ENCODE results near the gene GOLGA6A.
"Not testable (repeated sequence)": the region's sequence is repeated elsewhere in the genome, so short reads cannot be mapped to it uniquely, and the experiment has no call there.

Gene GOLGA6A

DNA sequence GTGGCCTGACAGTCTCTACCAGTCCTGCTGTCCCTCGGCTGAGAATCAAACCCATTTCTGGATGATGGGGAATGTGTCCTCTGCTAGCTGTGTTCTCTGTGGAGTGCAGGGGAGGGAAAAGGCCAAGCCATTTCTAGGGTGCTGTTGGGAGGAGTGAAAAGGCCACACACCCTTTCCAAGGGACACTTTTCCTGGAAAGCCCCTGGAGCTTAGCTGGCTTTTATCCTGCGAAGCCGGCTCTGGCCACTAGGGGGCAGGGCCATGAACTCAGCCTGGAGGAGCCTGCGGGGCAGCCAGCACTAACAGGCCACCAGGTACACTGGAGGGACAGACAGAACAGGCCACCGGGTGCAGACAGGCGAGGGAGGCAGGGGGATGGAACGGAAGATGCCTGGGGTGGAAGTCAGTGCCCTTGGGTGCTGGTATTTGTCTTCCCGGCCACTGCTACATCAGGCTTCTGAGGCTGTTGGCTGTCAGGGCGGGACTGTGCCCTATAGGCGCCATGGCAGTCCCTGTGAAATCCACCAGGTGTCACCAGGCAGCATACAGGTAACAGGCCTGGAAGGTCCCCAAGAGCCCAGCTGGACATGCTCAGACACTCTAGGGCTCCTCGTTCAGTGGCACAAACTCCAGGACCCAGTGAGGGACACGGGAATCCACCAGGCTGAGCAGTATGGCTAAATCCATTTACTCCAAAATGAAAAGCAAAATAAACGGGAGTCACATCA is 16.5 kb downstream of the GOLGA6A start:
- H3K4me3 ChIP-seq; H3K4me1 ChIP-seq; H3K27ac ChIP-seq; H3K4me2 ChIP-seq; H3K36me3 ChIP-seq; H3K27me3 ChIP-seq; H4K20me1 ChIP-seq; H3K9me3 ChIP-seq (replicated peaks in 1 of 11); H3K9ac ChIP-seq: not testable (repeated sequence)

DNA sequence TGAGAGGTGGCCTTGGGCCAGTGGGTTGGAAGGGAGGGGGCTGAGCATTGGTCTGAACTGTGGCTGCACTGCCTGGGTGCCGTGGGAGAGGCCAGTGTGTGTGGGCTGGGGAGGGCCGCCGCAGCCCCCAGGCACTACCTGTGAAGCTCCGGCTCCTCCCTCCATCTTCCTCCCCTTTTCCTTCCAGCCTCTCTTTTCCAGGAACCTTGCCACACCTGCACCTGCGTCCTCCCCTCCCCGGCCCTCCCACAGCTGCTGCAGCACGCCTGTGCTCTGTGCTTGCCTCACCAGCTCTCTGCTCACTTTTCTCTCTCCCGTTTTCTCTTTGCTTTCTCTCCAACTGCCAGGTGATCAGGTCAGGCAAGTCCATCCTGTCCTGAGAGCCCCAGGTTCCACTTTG is 17.5 kb downstream of the GOLGA6A start:
- H3K36me3 ChIP-seq; H4K20me1 ChIP-seq; H3K4me3 ChIP-seq; H3K27me3 ChIP-seq; H3K27ac ChIP-seq; H3K9me3 ChIP-seq (replicated peaks in 1 of 11); H3K9ac ChIP-seq; H3K4me2 ChIP-seq; H3K4me1 ChIP-seq: not testable (repeated sequence)

- H4K20me1 ChIP-seq; H3K4me1 ChIP-seq; H3K4me2 ChIP-seq; H3K4me3 ChIP-seq; H3K36me3 ChIP-seq; H3K9me3 ChIP-seq (replicated peaks in 1 of 11); H3K27ac ChIP-seq; H3K9ac ChIP-seq; H3K27me3 ChIP-seq: not testable (repeated sequence)
Observed at GRCh38 chr15:74064183-74064582, 18.2 kb downstream of the GOLGA6A start.

GRCh38 chr15:74063425-74064146 is 18.8 kb downstream of the GOLGA6A start:
- H3K4me3 ChIP-seq; H3K27ac ChIP-seq; H3K27me3 ChIP-seq; H3K36me3 ChIP-seq; H4K20me1 ChIP-seq; H3K4me1 ChIP-seq; H3K9me3 ChIP-seq (replicated peaks in 1 of 11); H3K4me2 ChIP-seq; H3K9ac ChIP-seq: not testable (repeated sequence)

DNA sequence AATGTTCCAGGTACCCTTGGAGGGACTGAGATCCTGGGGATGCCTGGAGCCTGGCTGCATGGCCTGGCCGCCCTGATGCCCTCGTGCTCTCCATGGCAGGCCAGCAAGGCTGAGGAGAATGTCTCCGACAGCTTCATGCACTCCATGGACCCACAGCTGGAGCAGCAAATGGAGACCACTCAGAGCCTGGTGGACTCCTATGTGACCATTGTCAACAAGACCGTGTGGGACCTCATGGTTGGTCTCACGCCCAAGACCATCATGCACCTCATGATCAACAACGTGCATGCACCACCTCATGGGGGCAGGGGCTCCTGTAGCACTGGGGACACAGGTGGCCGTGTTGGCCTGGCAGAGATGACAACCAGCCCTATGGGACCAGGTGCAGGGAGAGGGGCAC is 19.7 kb downstream of the GOLGA6A start:
- no peak overlapping the region for H3K9ac ChIP-seq
- no peak overlapping the region for H3K4me3 ChIP-seq
- peaks cover 0 to 6% (median 0%) of the 10 kb centered on the region in 11 experiments; a peak in 2 of 22 replicates for H3K9me3 ChIP-seq (replicated peaks in 1 of 11)
- H3K36me3 ChIP-seq = no peaks in the 10 kb centered on the region
- H4K20me1 ChIP-seq = no peaks in the 10 kb centered on the region
- no peak for TF ChIP-seq Cebpa-rat (IDR thresholded peaks at IDR 0.05)
- peaks cover 0 to 9% (median 5%) of the 10 kb centered on the region in 10 experiments; a peak in 9 of 20 replicates for H3K4me1 ChIP-seq
- no peaks in the 10 kb centered on the region for H3K27me3 ChIP-seq
- no peak overlapping the region for H3K27ac ChIP-seq
- no peak overlapping the region for H3K4me2 ChIP-seq

- no peaks in the 10 kb centered on the region for H3K36me3 ChIP-seq
- H3K9ac ChIP-seq = no peak overlapping the region
- no peak overlapping the region for H3K4me3 ChIP-seq
- peaks cover 0 to 9% (median 5%) of the 10 kb centered on the region in 10 experiments; a peak in 9 of 20 replicates for H3K4me1 ChIP-seq
- no peak overlapping the region for H3K27ac ChIP-seq
- no peak overlapping the region for H3K4me2 ChIP-seq
- no peak for TF ChIP-seq Cebpa-rat (IDR thresholded peaks at IDR 0.05)
- no peaks in the 10 kb centered on the region for H4K20me1 ChIP-seq
- H3K27me3 ChIP-seq = no peaks in the 10 kb centered on the region
- peaks cover 0 to 6% (median 0%) of the 10 kb centered on the region in 11 experiments; a peak in 2 of 22 replicates for H3K9me3 ChIP-seq (replicated peaks in 1 of 11)
Observed at GRCh38 chr15:74062236-74062635, 20.1 kb downstream of the GOLGA6A start.

DNA sequence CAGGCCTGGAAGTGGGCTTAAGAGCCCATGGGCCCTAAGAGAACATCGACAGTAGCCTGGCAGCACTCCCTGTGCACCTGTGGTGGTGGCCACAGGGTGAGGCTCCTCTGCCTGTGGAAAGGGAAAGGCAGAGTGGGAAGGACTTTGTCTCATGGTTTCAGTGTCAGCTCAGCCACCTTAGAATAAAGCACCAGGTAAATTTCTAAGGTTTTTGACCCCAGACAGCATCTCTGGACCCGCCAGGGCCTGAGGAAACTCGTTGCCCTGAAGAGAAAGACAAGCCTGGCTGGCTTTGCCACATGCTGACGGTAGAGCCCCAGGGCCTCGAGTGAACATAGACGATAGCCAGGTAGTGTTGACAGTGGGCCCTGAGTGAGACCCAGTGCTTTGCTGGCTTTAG is 22.1 kb downstream of the GOLGA6A start:
- no peak overlapping the region for H3K4me2 ChIP-seq
- no peak overlapping the region for H3K27ac ChIP-seq
- TF ChIP-seq Cebpa-rat (IDR thresholded peaks at IDR 0.05) = no peak
- H3K4me3 ChIP-seq = no peak overlapping the region
- peaks cover 0 to 9% (median 5%) of the 10 kb centered on the region in 10 experiments; a peak in 9 of 20 replicates for H3K4me1 ChIP-seq
- H4K20me1 ChIP-seq = no peaks in the 10 kb centered on the region
- H3K9me3 ChIP-seq (replicated peaks in 1 of 11) = peaks cover 0 to 6% (median 0%) of the 10 kb centered on the region in 11 experiments; a peak in 2 of 22 replicates
- H3K27me3 ChIP-seq = no peaks in the 10 kb centered on the region
- no peaks in the 10 kb centered on the region for H3K36me3 ChIP-seq
- no peak overlapping the region for H3K9ac ChIP-seq

DNA sequence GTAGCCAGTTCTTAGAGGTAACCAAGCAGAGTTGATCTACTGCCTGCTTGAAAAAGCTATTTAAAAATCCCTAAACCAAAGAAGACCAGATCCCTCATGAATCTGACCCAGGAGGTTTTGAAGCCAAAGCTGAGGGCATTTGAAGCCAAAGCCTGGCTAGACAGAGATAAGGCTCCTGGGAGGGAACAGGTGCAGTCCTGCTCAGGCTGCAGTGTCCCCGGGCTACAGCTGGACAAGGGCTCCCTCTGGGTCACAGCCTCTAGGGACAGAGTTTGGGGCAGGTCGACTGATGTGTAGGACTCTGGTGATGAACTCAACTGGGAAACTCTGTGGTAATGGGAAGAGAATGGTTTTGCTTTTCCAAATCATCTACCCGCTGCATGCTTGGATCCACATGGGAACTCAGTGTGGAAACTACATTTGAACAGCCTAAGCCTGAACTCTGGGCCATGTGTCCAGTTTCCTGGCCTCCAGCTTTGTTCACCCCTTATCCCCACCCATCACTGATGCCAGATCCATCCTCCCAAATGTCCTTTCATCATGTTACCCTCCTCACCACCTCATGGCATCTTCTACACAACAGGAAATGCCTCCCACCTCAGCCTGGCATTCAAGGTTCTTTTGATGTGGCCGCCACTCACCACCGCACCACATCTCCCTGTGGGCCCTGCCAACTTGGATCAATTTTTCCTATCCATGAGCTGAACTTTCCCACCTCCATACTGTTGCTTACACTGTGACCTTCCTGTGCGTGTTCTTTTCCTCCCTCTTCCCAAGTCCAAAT is 23.1 kb downstream of the GOLGA6A start:
- not testable (repeated sequence) for H3K36me3 ChIP-seq; H3K27ac ChIP-seq; H3K4me1 ChIP-seq; H3K4me3 ChIP-seq; H4K20me1 ChIP-seq; H3K9me3 ChIP-seq (replicated peaks in 1 of 11); H3K27me3 ChIP-seq; H3K9ac ChIP-seq
- peak overlapping the region in 6 of 11 experiments; percentile 1 to 45 (median 41); a peak in 9 of 22 replicates for H3K4me2 ChIP-seq

DNA sequence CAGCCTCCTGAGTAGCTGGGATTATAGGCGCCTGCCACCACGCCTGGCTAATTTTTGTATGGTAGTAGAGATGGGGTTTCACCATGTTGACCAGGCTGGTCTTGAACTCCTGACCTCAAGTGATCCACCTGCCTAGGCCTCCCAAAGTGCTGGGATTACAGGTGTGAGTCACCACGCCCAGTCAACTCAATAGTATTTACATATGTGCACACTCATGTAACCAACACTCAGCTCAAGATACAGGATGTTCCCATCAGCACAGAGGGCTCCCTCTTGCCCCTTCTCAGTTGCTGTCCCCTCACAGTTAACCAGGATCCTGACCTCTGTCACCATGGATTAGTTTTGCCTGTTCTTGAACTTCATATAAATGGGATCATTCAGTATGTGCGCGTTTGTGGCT is 26.0 kb downstream of the GOLGA6A start:
- H3K36me3 ChIP-seq; H3K27me3 ChIP-seq; H3K9me3 ChIP-seq (replicated peaks in 1 of 11); H3K4me3 ChIP-seq; H3K4me2 ChIP-seq; H4K20me1 ChIP-seq; H3K9ac ChIP-seq; H3K27ac ChIP-seq: not testable (repeated sequence)
- peaks cover 7 to 31% (median 10%) of the 10 kb centered on the region in 10 experiments; a peak in 19 of 20 replicates for H3K4me1 ChIP-seq
